K562 (cell line): ENCODE measurements around the gene GCN1. TPM values are rescaled to one million over a fixed set of nuclear protein-coding genes. Genes with fewer than 3 reads are reported as not detected.

Experiments used
- ATAC-seq: fragments of 200-7000 bp; cut with Tn5 transposase; 3 replicates; pipeline ENCODE4 v1.9.1; 2020; ENCODE audit warnings: moderate library complexity
- BruUV-seq: library from RNA; stranded (reverse); fragments of 400-500 nt; replicated peaks from 2 replicates; lab custom pipeline; 2021; lab: Mats Ljungman, UMichigan
- CTCF ChIA-PET: fragments of 300-600 bp; formaldehyde crosslinking; extraction: SDS; loops from one replicate; lab custom pipeline; 2021; ENCODE audit warnings: low intra/inter-chr PET ratio; lab: Yijun Ruan, JAX
- POLR2A ChIA-PET: fragments of 300-600, 350-650 bp; sonication (Branson Sonifier 250); formaldehyde crosslinking; extraction: SDS; loops from one replicate; lab custom pipeline; 2021; ENCODE audit warnings: antibody characterized with exemption, inconsistent platforms; lab: Yijun Ruan, JAX
- DNase-seq, 4 experiments: peaks; one replicate each; pipeline versions ENCODE4 v3.0.0 to v3.0.0-alpha.2; 2011 to 2018; ENCODE audit warnings: low spot score in 3 of 4, mixed read lengths in 3 of 4; ENCODE audit errors: extremely low read depth in 1 of 4
- FAIRE-seq: peaks from 2 replicates; lab custom pipeline; 2011; peaks lifted over from hg19 to GRCh38; lab: Jason Lieb, UNC
- H2AFZ ChIP-seq: 2 replicates; pipeline ENCODE4 v1.6.0; 2011; ENCODE audit warnings: low read depth, low read length, control low read depth, inconsistent platforms
- H3K27ac ChIP-seq: fragments of 200-600 bp; 3 replicates; pipeline ENCODE4 v1.8.0; 2011; ENCODE audit warnings: low read depth, mild to moderate bottlenecking, control low read depth, inconsistent platforms, low read length, moderate library complexity, mixed read lengths; ENCODE audit errors: extremely low read depth
- H3K27me3 ChIP-seq, 2 experiments: fragments of 300-600 bp in 1 of 2; 2 replicates in 1 of 2; 3 replicates in 1 of 2; pipeline versions ENCODE4 v1.6.0 to v1.8.0; 2011; ENCODE audit warnings: inconsistent platforms in 2 of 2, low read length in 2 of 2, mild to moderate bottlenecking in 1 of 2, mixed read lengths in 1 of 2, moderate library complexity in 1 of 2; ENCODE audit not compliant: control insufficient read depth in 2 of 2, insufficient read depth in 2 of 2
- H3K36me3 ChIP-seq: fragments of 300-600 bp; 3 replicates; pipeline ENCODE4 v1.8.0; 2011; ENCODE audit warnings: mild to moderate bottlenecking, low read length, inconsistent platforms; ENCODE audit not compliant: control insufficient read depth, insufficient read depth
- H3K4me1 ChIP-seq, 2 experiments: fragments of 200-600 bp in 1 of 2; replicated peaks in 1 of 2; 2 replicates in 1 of 2; 3 replicates in 1 of 2; pipeline versions ENCODE4 v1.5.1 to v1.8.0; 2011; ENCODE audit warnings: inconsistent platforms in 2 of 2, low read length in 2 of 2, mild to moderate bottlenecking in 1 of 2, mixed read lengths in 1 of 2, moderate library complexity in 1 of 2; ENCODE audit not compliant: control insufficient read depth in 2 of 2, insufficient read depth in 2 of 2
- H3K4me2 ChIP-seq: 2 replicates; pipeline ENCODE4 v1.6.1; 2011; ENCODE audit warnings: low read length, control low read depth, inconsistent platforms, mixed read lengths; ENCODE audit not compliant: insufficient read depth
- H3K4me3 ChIP-seq: fragments of 200-600 bp; sonication (generic), shearing (Covaris generic); 2 replicates; pipeline ENCODE4 v1.5.1; 2016; ENCODE audit warnings: control low read depth, inconsistent platforms
- H3K79me2 ChIP-seq: fragments of 200-600 bp; 3 replicates; pipeline ENCODE4 v1.8.0; 2011; ENCODE audit warnings: low read length, inconsistent platforms; ENCODE audit not compliant: control insufficient read depth, insufficient read depth
- H3K9ac ChIP-seq, 2 experiments: 2 replicates each; pipeline versions ENCODE4 v1.6.0 to v1.6.1; 2011; ENCODE audit warnings: low read depth in 2 of 2, low read length in 2 of 2, control low read depth in 1 of 2, inconsistent platforms in 1 of 2, mild to moderate bottlenecking in 1 of 2, mixed read lengths in 1 of 2; ENCODE audit not compliant: insufficient read depth in 1 of 2
- H3K9me1 ChIP-seq: one replicate; pipeline ENCODE4 v1.6.0; 2011; ENCODE audit warnings: inconsistent platforms, mild to moderate bottlenecking, low read length, moderate library complexity; ENCODE audit not compliant: control insufficient read depth, insufficient read depth
- H3K9me3 ChIP-seq: replicated peaks from 2 replicates; pipeline ENCODE4 v1.5.1; 2011; ENCODE audit warnings: low read depth, low read length, inconsistent platforms; ENCODE audit not compliant: control insufficient read depth, insufficient read depth
- H4K20me1 ChIP-seq: replicated peaks from 2 replicates; pipeline ENCODE4 v1.6.1; 2011; ENCODE audit warnings: low read length, inconsistent platforms, mixed read lengths; ENCODE audit not compliant: control insufficient read depth, insufficient read depth
- BCL6 ChIP-seq: fragments of 250-450 bp; sonication (Bioruptor Pico); IDR thresholded peaks from 2 replicates; pipeline ENCODE4 v1.4.0; 2020
- CREBBP ChIP-seq: IDR thresholded peaks from one replicate; pipeline ENCODE4 v1.6.1; 2012; ENCODE audit warnings: low read depth, mild to moderate bottlenecking, control low read depth, inconsistent platforms, low read length
- ELF4 ChIP-seq: fragments of 450-650 bp; formaldehyde crosslinking; IDR thresholded peaks from 2 replicates; pipeline ENCODE4 v1.4.0; 2022; ENCODE audit warnings: missing genetic modification characterization
- GTF2E2 ChIP-seq: fragments of 200-800 bp; sonication (Bioruptor generic); IDR thresholded peaks from 2 replicates; pipeline ENCODE4 v1.6.1; 2016; ENCODE audit warnings: missing genetic modification characterization, missing compliant biosample characterization
- HMGXB4 ChIP-seq: sonication (generic); formaldehyde crosslinking; IDR thresholded peaks from 2 replicates; pipeline ENCODE4 v1.8.1; 2023; ENCODE audit warnings: mild to moderate bottlenecking, missing genetic modification reagents
- NFE2L1 ChIP-seq: fragments of 450-650 bp; IDR thresholded peaks from 2 replicates; pipeline ENCODE4 v1.6.1; 2016; ENCODE audit warnings: missing genetic modification characterization, low read depth, mild to moderate bottlenecking, missing compliant biosample characterization, moderate library complexity, borderline replicate concordance
- NFIC ChIP-seq: fragments of 450-650 bp; IDR thresholded peaks from 2 replicates; pipeline ENCODE4 v1.6.1; 2017; ENCODE audit warnings: mild to moderate bottlenecking, inconsistent platforms
- POLR2A ChIP-seq: fragments of 450-650 bp; conservative IDR thresholded peaks from 2 replicates; pipeline ENCODE4 v1.6.1; 2016
- POLR2G ChIP-seq: fragments of 200-400 bp; formaldehyde crosslinking; IDR thresholded peaks from 2 replicates; pipeline ENCODE4 v1.6.1; 2017; ENCODE audit warnings: low read depth, mild to moderate bottlenecking, antibody characterized with exemption, low read length, moderate library complexity
- RBFOX2 ChIP-seq: fragments of 200-400 bp; formaldehyde crosslinking; IDR thresholded peaks from 2 replicates; pipeline ENCODE4 v1.6.1; 2017; ENCODE audit warnings: low read depth, mild to moderate bottlenecking, low read length, moderate library complexity
- RBM17 ChIP-seq: fragments of 200-400 bp; formaldehyde crosslinking; IDR thresholded peaks from 2 replicates; pipeline ENCODE4 v1.6.1; 2017; ENCODE audit warnings: low read depth, mild to moderate bottlenecking, low read length, borderline replicate concordance
- ZNF395 ChIP-seq: fragments of 200-800 bp; sonication (Bioruptor generic); IDR thresholded peaks from 2 replicates; pipeline ENCODE4 v1.6.1; 2017; ENCODE audit warnings: missing genetic modification characterization, missing compliant biosample characterization
- ZNF668 ChIP-seq: fragments of 250-450 bp; sonication (Bioruptor Pico); IDR thresholded peaks from 2 replicates; pipeline ENCODE4 v1.8.0; 2022; ENCODE audit warnings: mild to moderate bottlenecking, inconsistent platforms
- ZNF764 ChIP-seq: fragments of 250-450 bp; sonication (Bioruptor Pico); IDR thresholded peaks from 2 replicates; pipeline ENCODE4 v1.4.0; 2020; ENCODE audit warnings: low read depth, mild to moderate bottlenecking, moderate library complexity
- ZSCAN32 ChIP-seq: fragments of 450-650 bp; formaldehyde crosslinking; IDR thresholded peaks from 2 replicates; pipeline ENCODE4 v1.4.0; 2020; ENCODE audit warnings: mild to moderate bottlenecking, moderate library complexity
- WGBS: fragments of 100-300 bp; shearing (Covaris generic); methylation state at CpG from one replicate; pipeline ENCODE4 v1.1.6; 2016; ENCODE audit warnings: low coverage, mixed read lengths; ENCODE audit not compliant: insufficient coverage; ENCODE audit errors: missing lambda C conversion rate; 5-methylcytosine and 5-hydroxymethylcytosine counted together
- in situ Hi-C: fragments of 300-500 bp; cut with MboI; formaldehyde crosslinking; loops from 4 replicates; pipeline ENCODE4 v1.15.0; 2018; ENCODE audit warnings: inconsistent platforms, mixed read lengths
- intact Hi-C: fragments of 100-400 bp; cut with micrococcal nuclease; formaldehyde crosslinking; loops from 2 replicates; pipeline ENCODE4 v1.14.2; 2022
- polyA plus RNA-seq, 8 experiments: library from polyadenylated mRNA; depleted of rRNA in 4 of 8; stranded (reverse) in 5 of 8; unstranded in 3 of 8; fragments of >200 nt; fragmentation: Nextera tagmentation in 2 of 8; fragmentation: Illumina TruSeq in 1 of 8; extraction: Ambion mirVana in 2 of 8; extraction: Trizol in 1 of 8; gene quantifications; 2 replicates each; pipeline versions ENCODE4 v1.2.1 to v1.2.3, GENCODE V29; 2011 to 2014; ENCODE audit warnings: inconsistent platforms in 1 of 8, missing spikeins in 1 of 8
- total RNA-seq, 7 experiments: library from RNA; depleted of rRNA in 6 of 7; stranded (reverse); fragments of >200 nt in 6 of 7; fragmentation: Illumina TruSeq in 2 of 7; extraction: Trizol in 2 of 7; gene quantifications; 2 replicates each; pipeline versions ENCODE4 v1.2.1 to v1.2.3, GENCODE V29; 2011 to 2021; ENCODE audit warnings: low replicate concordance in 1 of 7

Gene GCN1
- total and polyA plus RNA-seq, 9 of the 15 experiments (the other 6 are each of a cell fraction or from before 2014, with no cell fraction given): 11.9 to 190 (median 51.7) TPM

GRCh38 chr12:120145164-120145563 is 49.4 kb downstream of the GCN1 start:
- peaks cover 3% of the 10 kb centered on the region for H3K9me1 ChIP-seq
- no peak overlapping the region for H3K9ac ChIP-seq
- no peak overlapping the region for H2AFZ ChIP-seq
- ChIA-PET CTCF (no interaction called here), POLR2A (no interaction called here)
- no peak overlapping the region for H3K4me3 ChIP-seq
- WGBS: 99% methylated on average over 8 of the region's 8 CpGs
- no peaks in the 10 kb centered on the region for H3K27me3 ChIP-seq
- H3K9me3 ChIP-seq: no peaks in the 10 kb centered on the region
- intact Hi-C loops (no loop called here), in situ Hi-C loops (no loop called here)
- no TSS peak for BruUV-seq
- peaks cover 97% of the 10 kb centered on the region for H3K36me3 ChIP-seq
- no peak for DNase-seq
- ATAC-seq: no peak
- 0 out of 2 replicates have a peak, but pooled peaks have one; percentile 16 for TF ChIP-seq POLR2A
- TF ChIP-seq ELF4 (CRISPR knock-in tag): no peak
- peak; percentile 36; the same call in 1 of the 2 replicates for TF ChIP-seq POLR2G
- no peak for TF ChIP-seq RBFOX2
- no peak for TF ChIP-seq CREBBP
- H3K27ac ChIP-seq: no peak overlapping the region
- H4K20me1 ChIP-seq: no peaks in the 10 kb centered on the region
- no peak overlapping the region for H3K4me2 ChIP-seq
- H3K79me2 ChIP-seq: no peaks in the 10 kb centered on the region
- H3K4me1 ChIP-seq: no peaks in the 10 kb centered on the region
- FAIRE-seq: no peak

GRCh38 chr12:120144215-120144614 is 50.3 kb downstream of the GCN1 start:
- Histone ChIP-seq H3K9ac (no peak overlapping the region), H3K4me1 (no peaks in the 10 kb centered on the region), H3K9me3 (no peaks in the 10 kb centered on the region), H3K27ac (no peak overlapping the region), H3K9me1 (no peaks in the 10 kb centered on the region), H3K36me3 (peaks cover 97% of the 10 kb centered on the region), H3K27me3 (no peaks in the 10 kb centered on the region), H2AFZ (no peak overlapping the region), H3K4me3 (no peak overlapping the region), H3K79me2 (no peaks in the 10 kb centered on the region), H3K4me2 (no peak overlapping the region), H4K20me1 (no peaks in the 10 kb centered on the region)
- WGBS: 94% methylated on average over 11 of the region's 11 CpGs
- ATAC-seq: no peak
- no peak for DNase-seq
- ChIA-PET POLR2A (interaction anchor here (0.8 kb wide), 1 partner anchor 253 kb away, joined by 3 read pairs; no protein-coding TSS in a partner anchor), CTCF (no interaction called here)
- intact Hi-C loops (no loop called here), in situ Hi-C loops (loop anchor here (5.0 kb wide), 1 partner anchor 43 kb away; no protein-coding TSS in a partner anchor)
- no peak for FAIRE-seq
- no TSS peak for BruUV-seq
- TF ChIP-seq HMGXB4 (CRISPR knock-in tag) (no peak), ZNF668 (CRISPR knock-in tag) (no peak), ZNF764 (no peak), ZSCAN32 (CRISPR knock-in tag) (no peak), GTF2E2 (tag) (no peak), NFE2L1 (no peak), POLR2G (peak; percentile 55), NFIC (no peak), RBM17 (no peak), BCL6 (no peak), ZNF395 (CRISPR knock-in tag) (no peak)
